Lower leg skin (tissue), 4 donors: ENCODE results near the gene MIEN1. TPM values are rescaled to one million over a fixed set of nuclear protein-coding genes. Genes with fewer than 3 reads are reported as not detected.
A peak's percentile ranks its signal among the peaks of the same experiment; 100 is the strongest.

Experiments used
- DNase-seq, 2 donors: peaks; one replicate each; pipeline ENCODE4 v3.0.0-alpha.2; 2019; ENCODE audit warnings: low spot score in 2 of 2
- H3K4me3 ChIP-seq: fragments of 200-600 bp; sonication (generic); 2 replicates; pipeline ENCODE4 v1.5.1; 2017; ENCODE audit warnings: mild to moderate bottlenecking, low read depth; ENCODE audit not compliant: poor library complexity, severe bottlenecking
- CTCF ChIP-seq, 3 donors: fragments of 450-650 bp; IDR thresholded peaks; one replicate each; pipeline ENCODE4 v1.5.1; 2016; ENCODE audit warnings: antibody characterized with exemption in 3 of 3, mild to moderate bottlenecking in 3 of 3, moderate library complexity in 2 of 3
- POLR2A ChIP-seq, 2 donors: fragments of 450-650 bp; IDR thresholded peaks; one replicate each; pipeline ENCODE4 v1.6.1; 2016 to 2017; ENCODE audit warnings: antibody characterized with exemption in 2 of 2, mild to moderate bottlenecking in 1 of 2, moderate library complexity in 1 of 2
- WGBS, 2 donors: methylation state at CpG; one replicate each; pipeline ENCODE4 v1.1.5; 2018; 5-methylcytosine and 5-hydroxymethylcytosine counted together
- intact Hi-C: fragments of 100-400 bp; cut with DNase I; formaldehyde crosslinking; loops from one replicate; pipeline ENCODE4 v1.15.0; 2023; ENCODE audit warnings: low total_unique reads
- total RNA-seq, 4 donors: library from RNA; depleted of rRNA; stranded (reverse); fragments of >200 nt; gene quantifications; one replicate each; pipeline ENCODE4 v1.1.0, GENCODE V29; 2016

The MIEN1 gene
- total RNA-seq, 4 donors from 2014 or later = 42.8 to 82.0 (median 59.7) TPM

- no peak for TF ChIP-seq POLR2A (IDR thresholded peaks at IDR 0.05)
- 86 to 88% methylated on average over 5 of the region's 5 CpGs for WGBS, 2 donors
- no peak overlapping the region for H3K4me3 ChIP-seq
- no peak for DNase-seq
- intact Hi-C loops = no loop called here
Measured at GRCh38 chr17:39694593-39694992, 35.7 kb downstream of the MIEN1 start.

GRCh38 chr17:39688945-39689344 is 41.4 kb downstream of the MIEN1 start:
- TF ChIP-seq CTCF (IDR thresholded peaks at IDR 0.05) (no peak), POLR2A (IDR thresholded peaks at IDR 0.05) (no peak)
- intact Hi-C loops = no loop called here
- no peak overlapping the region for H3K4me3 ChIP-seq
- DNase-seq = no peak
- 51 to 53% methylated on average over 3 of the region's 3 CpGs for WGBS, 2 donors

GRCh38 chr17:39688475-39688835 is 41.9 kb downstream of the MIEN1 start:
- no peak for DNase-seq
- intact Hi-C loops = no loop called here
- H3K4me3 ChIP-seq = peak overlapping the region; percentile 50
- WGBS, 2 donors = 20 to 27% methylated on average over 6 of the region's 6 CpGs
- no peak for TF ChIP-seq POLR2A (IDR thresholded peaks at IDR 0.05)
- TF ChIP-seq CTCF (IDR thresholded peaks at IDR 0.05) = no peak

- peak; percentile 72 to 95 for DNase-seq
Measured at GRCh38 chr17:39687546-39688474, 42.5 kb downstream of the MIEN1 start, which contains the start of gene PGAP3. Gene PGAP3, minus strand, starts transcription at chr17:39688057. Its CDS starts 43 bp downstream, at chr17:39688014.

GRCh38 chr17:39687101-39687545 is 43.2 kb downstream of the MIEN1 start:
- no peak for TF ChIP-seq CTCF (IDR thresholded peaks at IDR 0.05)
- no peak for TF ChIP-seq POLR2A (IDR thresholded peaks at IDR 0.05)
- WGBS, 2 donors = 63 to 64% methylated on average over 6 of the region's 6 CpGs
- no peak overlapping the region for H3K4me3 ChIP-seq
- intact Hi-C loops = no loop called here
- DNase-seq = no peak

More at GRCh38 chr17:39687546-39688474, 42.5 kb downstream of the MIEN1 start, which contains the start of gene PGAP3:
- H3K4me3 ChIP-seq = peak within 1 kb of the TSS; percentile 50
- intact Hi-C loops = no loop called here
- TF ChIP-seq CTCF (IDR thresholded peaks at IDR 0.05) = no peak
- no peak for TF ChIP-seq POLR2A (IDR thresholded peaks at IDR 0.05)
- WGBS, 2 donors = 4 to 6% methylated on average over 27 to 45 of the region's 45 CpGs

GRCh38 chr17:39684369-39685192 is 45.8 kb downstream of the MIEN1 start:
- intact Hi-C loops = no loop called here
- TF ChIP-seq POLR2A (IDR thresholded peaks at IDR 0.05) (no peak), CTCF (IDR thresholded peaks at IDR 0.05) (no peak)
- WGBS, 2 donors = 91 to 96% methylated on average over 12 of the region's 12 CpGs
- no peak for DNase-seq
- no peak overlapping the region for H3K4me3 ChIP-seq
